Immature natural killer cell (primary cell): ENCODE data around the gene TSHB. TPM values are rescaled to one million over a fixed set of nuclear protein-coding genes. Genes with fewer than 3 reads are reported as not detected.

ENCODE experiments used
- DNase-seq, 3 donors: peaks; one replicate each; pipeline ENCODE4 v3.0.0; 2022; ENCODE audit warnings: mixed read lengths in 1 of 3
- H3K27ac Mint-ChIP-seq, 6 donors: one replicate each; pipeline ENCODE4 v1.8.0; 2020; ENCODE audit warnings: mixed read lengths in 6 of 6, mild to moderate bottlenecking in 5 of 6, inconsistent platforms in 4 of 6, moderate library complexity in 3 of 6
- H3K27me3 Mint-ChIP-seq, 3 donors: one replicate each; pipeline ENCODE4 v1.8.0; 2020 to 2021; ENCODE audit warnings: low read depth in 3 of 3, mild to moderate bottlenecking in 3 of 3, mixed read lengths in 3 of 3, moderate library complexity in 3 of 3, inconsistent platforms in 1 of 3
- H3K36me3 Mint-ChIP-seq, 3 donors: one replicate each; pipeline ENCODE4 v1.8.0; 2020; ENCODE audit warnings: mixed read lengths in 3 of 3, inconsistent platforms in 2 of 3, mild to moderate bottlenecking in 2 of 3
- H3K4me1 Mint-ChIP-seq, 2 donors: one replicate each; pipeline ENCODE4 v1.8.0; 2020; ENCODE audit warnings: inconsistent platforms in 2 of 2, mild to moderate bottlenecking in 2 of 2, mixed read lengths in 2 of 2, moderate library complexity in 1 of 2
- H3K4me3 Mint-ChIP-seq, 5 donors: one replicate each; pipeline ENCODE4 v1.8.0; 2020; ENCODE audit warnings: mild to moderate bottlenecking in 5 of 5, mixed read lengths in 5 of 5, inconsistent platforms in 3 of 5, moderate library complexity in 3 of 5
- H3K9me3 Mint-ChIP-seq, 6 donors: one replicate each; pipeline ENCODE4 v1.8.0; 2020; ENCODE audit warnings: mild to moderate bottlenecking in 6 of 6, mixed read lengths in 6 of 6, inconsistent platforms in 4 of 6, moderate library complexity in 3 of 6
- polyA plus RNA-seq, 3 donors: library from polyadenylated mRNA; unstranded; fragments of 300-500 nt; fragmentation: Illumina TruSeq; gene quantifications; one replicate each; pipeline ENCODE4 v1.2.3, GENCODE V29; 2021

Gene TSHB
- polyA plus RNA-seq, 3 donors from 2014 or later, result not detected

- Mint-ChIP-seq H3K27ac (peak overlapping the region in 4 of 6 donors; percentile 9 to 46 (median 32)), H3K4me3 (no peak overlapping the region), H3K36me3 (peaks cover 2 to 32% (median 23%) of the 10 kb centered on the region in 3 donors), H3K27me3 (peaks cover 6 to 11% (median 7%) of the 10 kb centered on the region in 3 donors), H3K9me3 (no peaks in the 10 kb centered on the region), H3K4me1 (peaks cover 44 to 60% of the 10 kb centered on the region in 2 donors)
- no peak for DNase-seq
Measured at GRCh38 chr1:115065021-115065420, 35.4 kb downstream of the TSHB start.

DNA sequence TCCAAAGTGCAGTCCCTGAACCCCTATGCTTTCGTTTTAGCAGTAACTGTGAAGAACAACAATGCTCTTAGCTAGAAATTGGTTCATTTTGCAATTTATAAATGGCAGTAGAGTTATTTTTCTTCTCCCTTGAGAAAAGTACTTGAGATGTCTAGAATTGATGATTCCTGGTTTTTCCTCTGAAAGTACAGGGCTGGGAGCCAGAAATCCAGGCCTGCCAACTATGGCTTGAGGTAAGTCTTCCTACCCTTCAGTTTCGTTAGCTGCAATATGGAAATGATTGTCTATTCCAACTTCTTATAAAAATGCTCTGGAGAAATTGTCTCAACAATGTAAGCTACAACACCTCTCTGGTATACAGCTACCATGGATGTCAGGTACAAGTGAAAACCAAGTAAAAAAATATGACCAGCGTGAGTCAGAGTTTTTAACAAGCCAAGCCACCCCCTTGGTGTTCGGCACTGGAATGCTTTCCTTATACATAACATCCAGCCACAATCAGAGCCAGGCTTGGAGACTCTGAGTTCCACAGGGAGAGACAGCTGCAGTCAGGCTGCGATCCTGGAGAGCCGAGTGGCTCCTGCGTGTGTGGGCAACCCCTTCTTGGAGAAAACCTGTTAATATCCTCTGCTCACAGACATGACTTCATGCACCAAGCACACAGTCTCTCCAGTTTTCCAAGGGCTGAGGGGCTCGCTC is 37.7 kb downstream of the TSHB start:
- peaks cover 3 to 45% (median 42%) of the 10 kb centered on the region in 3 donors for H3K36me3 Mint-ChIP-seq
- peak overlapping the region in 1 of 6 donors; percentile 30 for H3K27ac Mint-ChIP-seq
- no peak overlapping the region for H3K4me3 Mint-ChIP-seq
- no peaks in the 10 kb centered on the region for H3K9me3 Mint-ChIP-seq
- H3K27me3 Mint-ChIP-seq, result peaks cover 6 to 12% (median 7%) of the 10 kb centered on the region in 3 donors
- peaks cover 25 to 46% of the 10 kb centered on the region in 2 donors for H3K4me1 Mint-ChIP-seq
- DNase-seq, result no peak

- Mint-ChIP-seq H3K27me3 (peaks cover 0 to 4% (median 0%) of the 10 kb centered on the region in 3 donors), H3K36me3 (peaks cover 3 to 45% (median 35%) of the 10 kb centered on the region in 3 donors), H3K9me3 (no peaks in the 10 kb centered on the region), H3K27ac (peak overlapping the region in 1 of 6 donors; percentile 19), H3K4me3 (no peak overlapping the region), H3K4me1 (peaks cover 23 to 46% of the 10 kb centered on the region in 2 donors)
- DNase-seq, result no peak
Measured at GRCh38 chr1:115068826-115069585, 39.4 kb downstream of the TSHB start.

DNA sequence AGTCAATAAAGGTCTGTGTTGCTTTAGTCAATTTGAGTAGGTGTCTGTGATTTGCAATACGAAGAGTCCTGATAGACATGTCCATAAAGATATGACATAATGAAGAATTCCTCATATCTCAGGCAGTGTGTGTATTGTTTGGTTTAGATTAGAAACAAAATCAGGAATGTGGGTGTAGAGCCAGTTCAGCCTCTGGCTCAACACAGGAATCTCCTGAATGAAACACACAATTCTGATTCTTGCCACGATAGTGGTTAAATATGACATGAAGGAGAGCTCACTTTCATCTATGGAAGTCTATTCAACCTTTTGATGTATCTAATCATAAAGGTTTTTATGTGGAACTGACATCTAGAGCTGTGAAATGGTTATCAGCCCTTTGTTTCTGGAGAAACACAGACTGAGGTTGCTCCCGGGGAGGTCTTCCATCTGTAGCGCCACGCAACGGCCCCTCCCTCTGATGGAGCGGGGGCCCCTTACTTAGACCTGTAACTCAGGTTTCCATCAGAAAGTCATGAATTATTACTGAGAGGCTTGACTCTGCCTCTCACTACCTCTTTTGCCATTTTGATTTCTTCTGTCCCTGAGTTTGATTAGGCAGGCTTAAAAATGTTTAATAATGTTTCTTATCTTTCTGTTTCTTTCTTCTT is 40.2 kb downstream of the TSHB start:
- Mint-ChIP-seq H3K27me3 (peaks cover 0 to 2% (median 0%) of the 10 kb centered on the region in 3 donors), H3K4me1 (peaks cover 23 to 46% of the 10 kb centered on the region in 2 donors), H3K4me3 (no peak overlapping the region), H3K9me3 (no peaks in the 10 kb centered on the region), H3K27ac (peak overlapping the region in 1 of 6 donors; percentile 3), H3K36me3 (peaks cover 3 to 45% (median 30%) of the 10 kb centered on the region in 3 donors)
- DNase-seq, result no peak

DNA sequence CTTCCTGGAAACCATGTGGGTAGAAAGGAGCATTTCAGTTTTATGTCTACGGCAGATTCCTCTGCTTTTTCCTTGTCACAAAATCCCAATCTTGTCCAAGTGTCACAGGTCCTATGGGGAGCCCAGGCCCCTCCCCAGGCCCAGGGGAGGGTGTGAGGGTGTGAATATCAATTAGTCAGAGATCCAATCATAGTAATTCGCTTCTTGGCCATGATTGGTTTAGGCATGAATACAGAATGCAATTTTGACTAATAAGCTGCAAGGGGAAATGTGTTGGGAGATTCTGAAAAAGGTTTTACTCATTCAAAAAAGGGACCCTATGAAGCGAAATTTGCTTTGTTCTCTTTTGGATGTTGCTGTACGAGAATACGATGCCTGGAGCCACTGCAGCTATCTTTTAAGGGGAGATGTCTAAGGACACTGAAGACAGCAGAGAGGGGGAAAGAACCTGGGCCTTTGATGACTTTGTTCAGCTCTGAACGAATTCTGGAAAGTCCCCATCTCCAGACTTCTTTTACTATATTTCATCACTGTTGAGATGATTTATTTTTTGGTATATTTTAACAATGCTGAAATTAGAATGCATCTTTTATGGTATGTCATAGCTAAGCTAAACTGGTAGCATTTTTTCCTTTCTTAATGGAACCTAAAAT is 41.5 kb downstream of the TSHB start:
- Mint-ChIP-seq H3K4me1 (peaks cover 30 to 48% of the 10 kb centered on the region in 2 donors), H3K36me3 (peaks cover 9 to 44% (median 31%) of the 10 kb centered on the region in 3 donors), H3K4me3 (no peak overlapping the region), H3K9me3 (no peaks in the 10 kb centered on the region), H3K27ac (peak overlapping the region in 1 of 6 donors; percentile 17), H3K27me3 (peaks cover 0 to 2% (median under 1%) of the 10 kb centered on the region in 3 donors)
- no peak for DNase-seq

DNA sequence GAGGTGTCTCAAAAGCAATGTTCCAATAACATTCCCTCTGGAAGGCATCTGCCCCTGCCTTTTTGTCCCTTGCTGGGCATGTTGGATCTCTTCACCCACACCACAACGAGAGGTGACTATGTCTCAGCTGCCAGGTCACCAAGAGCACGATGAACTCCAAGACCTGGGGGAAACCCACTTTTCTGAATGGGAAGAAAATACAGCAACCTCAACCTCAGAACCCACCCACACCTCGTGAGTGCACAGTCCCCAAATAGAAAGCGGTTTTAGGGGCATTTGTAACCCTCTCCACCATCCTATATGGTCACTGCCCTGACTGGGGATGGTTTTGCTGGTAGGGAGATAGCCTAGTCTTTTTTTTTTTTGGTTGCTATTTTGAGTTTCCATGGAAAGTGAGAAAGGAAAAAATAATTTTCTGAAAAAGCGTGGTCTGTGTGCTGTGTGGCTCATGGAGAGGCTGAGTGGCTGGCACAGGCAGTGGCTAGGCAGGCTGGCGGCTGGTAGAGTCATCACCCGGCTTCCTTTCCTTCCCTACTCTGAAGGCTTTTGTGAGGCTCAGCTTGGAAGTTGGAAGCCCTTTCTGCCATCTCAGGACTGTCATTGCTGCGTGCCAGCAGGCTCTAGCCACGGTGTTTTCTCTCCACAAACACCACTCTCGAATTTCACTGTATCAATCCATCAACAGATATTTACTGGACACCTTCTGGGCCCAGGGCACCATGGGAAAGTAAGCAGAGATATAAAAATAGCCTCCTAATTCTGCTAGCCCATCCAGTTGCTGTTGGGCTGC is 43.9 kb downstream of the TSHB start:
- Mint-ChIP-seq H3K9me3 (no peaks in the 10 kb centered on the region), H3K4me3 (peak overlapping the region in 2 of 5 donors; percentile 35 to 38), H3K36me3 (peaks cover 10 to 30% (median 24%) of the 10 kb centered on the region in 3 donors), H3K27ac (peak overlapping the region in 4 of 6 donors; percentile 37 to 55 (median 48)), H3K4me1 (peaks cover 31 to 46% of the 10 kb centered on the region in 2 donors), H3K27me3 (peaks cover 0 to 2% (median 2%) of the 10 kb centered on the region in 3 donors)
- DNase-seq, result peak; percentile 24 to 37 (median 28)

- no peak for DNase-seq
- Mint-ChIP-seq H3K9me3 (no peaks in the 10 kb centered on the region), H3K36me3 (peaks cover 12 to 28% (median 26%) of the 10 kb centered on the region in 3 donors), H3K27me3 (peaks cover 0 to 2% (median 2%) of the 10 kb centered on the region in 3 donors), H3K4me3 (no peak overlapping the region), H3K4me1 (peaks cover 35 to 46% of the 10 kb centered on the region in 2 donors), H3K27ac (no peak overlapping the region)
Measured at GRCh38 chr1:115074839-115075534, 45.4 kb downstream of the TSHB start.

GRCh38 chr1:115076384-115076915 is 46.8 kb downstream of the TSHB start:
- no peak for DNase-seq
- H3K27ac Mint-ChIP-seq, result peak overlapping the region in 1 of 6 donors; percentile 27
- no peak overlapping the region for H3K4me3 Mint-ChIP-seq
- peaks cover 0 to 2% (median 0%) of the 10 kb centered on the region in 3 donors for H3K27me3 Mint-ChIP-seq
- H3K36me3 Mint-ChIP-seq, result peaks cover 14 to 30% (median 24%) of the 10 kb centered on the region in 3 donors
- H3K4me1 Mint-ChIP-seq, result peaks cover 35 to 48% of the 10 kb centered on the region in 2 donors
- no peaks in the 10 kb centered on the region for H3K9me3 Mint-ChIP-seq

DNA sequence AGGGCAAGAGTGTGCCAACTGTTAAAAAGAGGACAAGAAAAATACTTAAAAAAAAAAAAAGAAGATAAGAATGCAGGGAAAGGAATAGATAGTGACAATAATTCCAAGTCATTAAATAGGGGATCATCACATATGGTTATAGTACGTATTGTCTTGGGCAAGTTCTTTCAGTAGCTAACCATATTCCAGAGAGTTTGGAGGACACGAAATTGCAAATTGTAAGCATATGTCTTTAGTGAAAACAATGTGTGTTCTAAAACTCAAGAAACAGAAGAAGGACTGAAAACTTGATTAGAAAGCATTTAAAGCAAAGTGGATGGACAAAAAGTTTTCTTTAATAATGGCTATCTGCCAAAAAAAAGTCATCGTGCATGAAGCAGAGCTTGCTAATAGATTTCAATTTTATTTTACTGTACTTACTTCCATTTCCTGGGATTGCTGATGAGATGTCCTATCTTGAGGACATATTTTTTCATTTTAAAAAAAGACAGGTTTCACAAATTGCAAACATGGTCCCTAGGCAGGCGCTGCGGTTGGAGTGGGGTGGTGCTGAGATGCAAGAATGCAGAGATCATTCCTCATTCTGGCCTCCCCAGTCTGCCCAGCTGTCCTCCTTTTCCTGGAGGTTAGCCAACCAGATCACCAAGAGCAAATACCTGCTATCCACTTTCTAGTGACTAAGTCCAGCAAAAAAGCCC is 47.8 kb downstream of the TSHB start:
- Mint-ChIP-seq H3K36me3 (peaks cover 16 to 23% (median 16%) of the 10 kb centered on the region in 3 donors), H3K4me1 (peaks cover 34 to 45% of the 10 kb centered on the region in 2 donors), H3K27ac (peak overlapping the region in 1 of 6 donors; percentile 15), H3K27me3 (peaks cover 0 to 3% (median 2%) of the 10 kb centered on the region in 3 donors), H3K9me3 (no peaks in the 10 kb centered on the region), H3K4me3 (no peak overlapping the region)
- no peak for DNase-seq

GRCh38 chr1:115077984-115078330 is 48.3 kb downstream of the TSHB start:
- H3K27me3 Mint-ChIP-seq, result peaks cover 0 to 3% (median 2%) of the 10 kb centered on the region in 3 donors
- peaks cover 29 to 45% of the 10 kb centered on the region in 2 donors for H3K4me1 Mint-ChIP-seq
- H3K4me3 Mint-ChIP-seq, result no peak overlapping the region
- no peak for DNase-seq
- H3K36me3 Mint-ChIP-seq, result peaks cover 16 to 23% (median 18%) of the 10 kb centered on the region in 3 donors
- no peaks in the 10 kb centered on the region for H3K9me3 Mint-ChIP-seq
- no peak overlapping the region for H3K27ac Mint-ChIP-seq

GRCh38 chr1:115078708-115079107 is 49.1 kb downstream of the TSHB start:
- no peak overlapping the region for H3K27ac Mint-ChIP-seq
- no peaks in the 10 kb centered on the region for H3K9me3 Mint-ChIP-seq
- no peak overlapping the region for H3K4me3 Mint-ChIP-seq
- DNase-seq, result no peak
- H3K36me3 Mint-ChIP-seq, result peaks cover 16 to 23% (median 18%) of the 10 kb centered on the region in 3 donors
- H3K27me3 Mint-ChIP-seq, result peaks cover 0 to 3% (median 2%) of the 10 kb centered on the region in 3 donors
- peaks cover 28 to 45% of the 10 kb centered on the region in 2 donors for H3K4me1 Mint-ChIP-seq
